HG02970 (cell line): ENCODE results near the gene TPSD1.
"Not testable (repeated sequence)": the region's sequence is repeated elsewhere in the genome, so short reads cannot be mapped to it uniquely, and the experiment has no call there.

Experiments used
- ATAC-seq: cut with Tn5 transposase; IDR thresholded peaks from one replicate; pipeline ENCODE4 v1.9.1; 2021; ENCODE audit warnings: mild to moderate bottlenecking, moderate library complexity, moderate number of reproducible peaks; ENCODE audit not compliant: unreplicated experiment, low FRiP score

The TPSD1 gene

GRCh38 chr16:1220098-1220728 is 35.7 kb upstream of the TPSD1 start:
- no peak for ATAC-seq

DNA sequence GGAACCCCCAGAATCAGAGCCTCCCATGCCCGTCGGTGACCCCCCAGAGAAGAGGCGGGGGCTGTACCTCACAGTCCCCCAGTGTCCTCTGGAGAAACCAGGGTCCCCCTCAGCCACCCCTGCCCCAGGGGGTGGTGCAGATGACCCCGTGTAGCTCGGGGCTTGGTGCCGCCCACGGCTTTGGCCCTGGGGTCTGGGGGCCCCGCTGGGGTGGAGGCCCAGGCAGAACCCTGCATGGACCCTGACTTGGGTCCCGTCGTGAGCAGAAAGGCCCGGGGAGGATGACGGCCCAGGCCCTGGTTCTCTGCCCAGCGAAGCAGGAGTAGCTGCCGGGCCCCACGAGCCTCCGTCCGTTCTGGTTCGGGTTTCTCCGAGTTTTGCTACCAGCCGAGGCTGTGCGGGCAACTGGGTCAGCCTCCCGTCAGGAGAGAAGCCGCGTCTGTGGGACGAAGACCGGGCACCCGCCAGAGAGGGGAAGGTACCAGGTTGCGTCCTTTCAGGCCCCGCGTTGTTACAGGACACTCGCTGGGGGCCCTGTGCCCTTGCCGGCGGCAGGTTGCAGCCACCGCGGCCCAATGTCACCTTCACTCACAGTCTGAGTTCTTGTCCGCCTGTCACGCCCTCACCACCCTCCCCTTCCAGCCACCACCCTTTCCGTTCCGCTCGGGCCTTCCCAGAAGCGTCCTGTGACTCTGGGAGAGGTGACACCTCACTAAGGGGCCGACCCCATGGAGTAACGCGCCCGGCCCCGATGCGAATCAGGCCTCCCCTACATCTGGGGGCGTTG is 34.8 kb upstream of the TPSD1 start:
- ATAC-seq: no peak

- no peak for ATAC-seq
Measured at GRCh38 chr16:1221628-1222552, 34.0 kb upstream of the TPSD1 start.

DNA sequence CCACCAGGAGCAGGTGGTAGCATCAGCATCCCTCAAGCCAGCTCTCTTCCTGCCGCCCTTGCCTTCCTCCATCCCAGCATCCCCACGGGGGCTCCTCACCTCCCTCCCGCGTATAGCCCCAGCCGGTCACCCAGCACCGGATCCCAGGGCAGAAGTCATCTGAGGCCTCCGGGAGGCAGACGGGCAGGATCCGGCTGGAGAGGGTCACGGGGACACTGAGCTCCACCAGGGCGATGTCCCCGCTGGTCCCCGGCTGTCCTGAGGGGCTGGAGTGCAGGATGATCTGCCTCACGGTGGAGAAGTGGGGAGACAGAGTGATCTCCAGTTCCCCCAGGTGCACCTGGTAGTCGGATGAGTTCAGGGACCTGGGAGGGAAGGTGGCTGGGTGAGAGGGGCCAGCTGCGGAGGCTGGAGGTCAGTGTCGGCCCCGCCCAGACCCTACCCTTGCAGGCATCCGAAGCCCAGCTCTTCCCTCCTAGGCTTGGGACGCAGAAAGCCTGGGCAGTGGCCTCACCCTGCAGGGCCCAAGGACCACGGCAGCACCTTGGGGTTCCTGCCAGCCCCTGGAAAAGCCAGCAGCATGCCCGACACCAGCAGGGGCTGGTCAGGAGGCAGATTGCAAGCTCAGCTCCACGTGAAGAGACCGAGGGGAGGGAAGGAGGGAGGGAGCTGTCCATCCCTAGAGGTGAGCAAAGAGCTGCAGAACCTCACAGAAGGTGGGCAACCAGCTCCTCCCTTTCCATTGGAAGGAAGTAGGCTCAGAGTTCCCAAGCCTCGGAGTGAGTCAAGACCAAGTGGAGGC is 33.1 kb upstream of the TPSD1 start:
- no peak for ATAC-seq

- no peak for ATAC-seq
Measured at GRCh38 chr16:1223355-1224214, 32.3 kb upstream of the TPSD1 start.

- no peak for ATAC-seq
Measured at GRCh38 chr16:1224558-1224957, 31.3 kb upstream of the TPSD1 start.

DNA sequence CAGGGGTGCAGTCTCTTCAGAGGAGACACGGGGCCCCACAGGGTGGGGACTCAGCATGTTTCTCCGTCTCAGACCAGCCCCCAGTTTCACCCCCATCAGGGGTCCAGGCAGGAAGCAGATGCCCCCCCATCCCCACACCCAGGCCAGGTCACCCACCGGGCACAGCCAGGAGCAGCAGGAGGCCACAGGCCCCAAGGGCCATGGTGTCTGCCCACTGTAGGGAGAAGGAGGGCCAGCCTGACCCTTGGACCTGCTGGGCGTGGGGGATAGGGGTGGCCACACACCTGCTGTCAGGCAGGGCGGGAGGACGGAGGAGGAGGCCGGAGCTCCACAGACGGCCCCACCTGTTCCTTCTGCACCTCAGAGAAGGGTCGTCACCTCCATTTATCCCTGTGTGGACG is 30.8 kb upstream of the TPSD1 start, which contains the start of gene TPSG1:
Gene TPSG1, minus strand, starts transcription at position 218 of the 401 bp plus-strand sequence. Its CDS starts 16 bp downstream, at position 202.
- no peak for ATAC-seq

- not testable (repeated sequence) for ATAC-seq
Measured at GRCh38 chr16:1225728-1226311, 30.0 kb upstream of the TPSD1 start.

- not testable (repeated sequence) for ATAC-seq
Measured at GRCh38 chr16:1226692-1227091, 29.2 kb upstream of the TPSD1 start.

DNA sequence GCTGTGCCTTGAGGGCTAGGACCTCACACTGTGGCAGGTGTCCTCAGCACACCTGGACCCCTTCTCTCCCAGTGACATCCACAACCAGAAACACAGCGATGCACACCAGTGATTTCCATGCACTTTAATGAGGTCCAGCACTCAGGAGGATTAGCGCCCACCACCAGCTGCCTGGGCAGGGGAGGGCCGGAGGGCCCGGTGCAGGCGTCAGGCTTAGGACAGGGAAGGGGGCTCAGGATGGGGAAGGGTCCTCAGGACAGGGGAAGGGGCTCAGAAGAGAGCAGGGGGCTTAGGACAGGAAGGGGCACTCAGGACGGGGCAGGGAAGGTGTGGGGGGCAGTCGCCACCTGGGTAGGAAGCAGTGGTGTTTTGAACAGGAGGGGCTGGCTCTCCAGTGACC is 27.6 kb upstream of the TPSD1 start:
- not testable (repeated sequence) for ATAC-seq

DNA sequence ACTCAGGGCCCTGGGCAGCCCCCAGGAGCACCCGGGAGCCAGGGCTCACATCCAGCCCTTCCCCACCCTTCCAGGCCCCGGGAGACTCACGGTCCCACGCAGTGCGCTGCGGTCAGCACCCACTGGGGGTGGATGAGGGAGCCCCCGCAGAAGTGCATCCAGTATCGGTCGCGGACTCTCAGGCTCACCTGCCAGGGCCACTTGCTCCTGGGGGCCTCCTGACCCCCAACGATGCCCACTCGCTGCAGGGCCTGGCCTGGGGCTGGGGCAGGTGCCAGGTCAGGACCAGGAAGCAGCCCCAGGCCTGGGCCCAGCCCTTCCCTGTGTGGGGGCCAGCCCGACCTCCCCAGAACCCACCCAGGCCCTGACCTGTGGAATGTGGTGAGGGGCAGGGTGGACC is 26.4 kb upstream of the TPSD1 start:
- ATAC-seq: not testable (repeated sequence)

- not testable (repeated sequence) for ATAC-seq
Measured at GRCh38 chr16:1230084-1230470, 25.8 kb upstream of the TPSD1 start, which contains the start of gene TPSB2. TSS of gene TPSB2 (minus strand) at chr16:1230184. CDS start at chr16:1229951, 233 bp downstream.

DNA sequence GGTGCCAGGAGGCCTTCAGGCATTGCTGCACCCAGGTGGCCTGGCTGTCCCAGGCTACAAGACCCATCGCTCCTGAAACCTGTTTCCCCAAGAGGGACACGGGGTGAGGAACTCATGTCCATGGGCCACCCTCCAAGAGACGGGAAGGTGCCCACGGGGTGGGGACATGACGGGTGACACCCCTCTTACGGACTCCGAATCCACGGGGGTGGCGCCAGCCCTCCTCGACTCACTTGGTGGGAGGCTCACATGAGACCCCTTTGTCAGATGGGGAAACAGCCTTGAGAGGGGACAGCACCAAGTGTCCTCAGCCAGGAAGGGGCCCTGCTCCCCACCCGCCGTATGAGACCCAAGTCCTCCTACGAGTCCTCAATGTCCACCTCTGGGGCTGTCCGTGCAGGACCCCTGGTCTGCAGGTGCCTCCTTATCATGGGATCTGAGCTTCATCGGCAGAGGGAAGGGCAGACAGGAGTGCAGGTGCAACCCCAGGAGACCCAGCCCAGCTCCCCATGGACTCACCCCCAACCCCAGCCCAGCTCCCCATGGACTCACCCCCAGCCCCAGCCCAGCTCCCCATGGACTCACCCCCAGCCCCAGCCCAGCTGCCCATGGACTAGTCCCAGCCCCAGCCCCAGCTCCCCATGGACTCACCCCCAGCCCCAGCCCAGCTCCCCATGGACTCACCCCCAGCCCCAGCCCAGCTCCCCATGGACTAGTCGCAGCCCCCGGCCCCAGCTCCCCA is 25.2 kb upstream of the TPSD1 start:
- not testable (repeated sequence) for ATAC-seq

GRCh38 chr16:1231301-1231700 is 24.6 kb upstream of the TPSD1 start:
- not testable (repeated sequence) for ATAC-seq

DNA sequence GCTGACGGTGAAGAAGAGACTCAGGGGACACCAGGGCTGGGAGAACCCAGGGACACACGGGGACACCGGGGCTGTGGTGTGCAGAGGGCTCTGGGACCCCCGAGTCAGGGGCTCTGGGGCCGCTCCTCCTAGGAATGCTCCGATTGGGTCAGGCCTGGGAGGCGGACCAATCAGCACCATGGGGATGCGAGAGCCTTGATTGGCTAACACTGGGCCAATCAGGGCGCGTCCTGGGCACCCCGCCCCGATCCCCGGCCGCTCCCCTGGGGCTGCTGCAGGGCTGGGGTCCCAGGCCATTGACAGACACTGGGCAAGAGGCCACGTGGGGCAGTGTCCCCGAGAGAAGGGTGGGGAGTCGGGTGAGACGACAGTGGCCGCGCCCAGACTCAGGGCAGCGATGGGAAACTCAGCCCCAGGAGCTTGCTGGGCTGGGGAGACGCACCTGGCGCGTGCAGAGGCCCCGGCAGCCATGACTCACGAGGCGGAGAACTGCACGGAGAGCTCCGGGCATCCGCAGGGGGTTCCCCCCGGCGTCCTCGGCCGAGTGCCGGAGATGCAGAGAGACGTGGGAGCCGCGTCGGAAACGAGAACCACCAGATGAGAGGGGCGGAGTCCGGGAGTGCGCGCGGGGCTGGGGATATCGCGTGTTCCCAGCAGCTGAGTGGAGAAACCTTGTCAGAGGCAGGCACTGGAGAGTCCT is 23.7 kb upstream of the TPSD1 start:
- not testable (repeated sequence) for ATAC-seq

GRCh38 chr16:1236659-1237058 is 19.2 kb upstream of the TPSD1 start:
- ATAC-seq: not testable (repeated sequence)

DNA sequence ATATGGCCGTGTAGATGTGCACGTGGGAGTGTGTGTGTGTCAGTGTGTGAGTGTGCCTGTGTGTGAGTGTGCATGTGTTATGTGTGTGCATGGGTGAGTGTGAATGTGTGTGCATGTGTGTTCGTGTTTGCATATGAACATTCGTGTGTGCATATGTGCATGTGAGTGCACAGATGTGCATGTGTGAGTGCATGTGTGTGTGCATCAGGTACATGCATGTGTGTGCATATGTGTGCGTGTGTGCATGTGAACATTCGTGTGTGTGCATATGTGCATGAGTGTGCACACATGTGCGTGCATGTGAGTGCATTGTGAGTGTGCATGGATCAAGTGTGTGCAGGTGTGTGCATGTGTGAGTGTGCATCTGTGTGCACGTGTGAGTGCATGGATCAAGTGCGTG is 17.9 kb upstream of the TPSD1 start:
- ATAC-seq: no peak
